GM19351 (cell line): Measurements from ENCODE around the gene TTC23L.
"Not testable (repeated sequence)": the region's sequence is repeated elsewhere in the genome, so short reads cannot be mapped to it uniquely, and the experiment has no call there.

Experiments used
- ATAC-seq: cut with Tn5 transposase; IDR thresholded peaks from one replicate; pipeline ENCODE4 v1.9.1; 2021; ENCODE audit warnings: mild to moderate bottlenecking, moderate library complexity; ENCODE audit not compliant: unreplicated experiment

The TTC23L gene, protein sequence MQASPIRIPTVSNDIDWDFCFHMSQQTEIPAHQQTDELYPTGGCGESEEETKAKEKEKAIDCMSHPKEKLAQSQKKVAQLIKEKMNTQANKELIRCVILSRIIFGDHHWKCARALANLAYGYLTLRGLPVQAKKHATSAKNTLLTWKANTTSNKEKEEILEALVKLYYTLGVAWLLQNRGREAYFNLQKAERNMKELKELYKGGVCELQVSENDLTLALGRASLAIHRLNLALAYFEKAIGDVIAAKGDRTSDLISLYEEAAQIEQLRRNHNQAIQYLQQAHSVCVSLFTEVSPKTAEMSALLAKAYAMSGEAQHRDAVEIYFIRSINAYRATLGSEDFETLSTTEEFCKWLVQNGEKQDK

DNA sequence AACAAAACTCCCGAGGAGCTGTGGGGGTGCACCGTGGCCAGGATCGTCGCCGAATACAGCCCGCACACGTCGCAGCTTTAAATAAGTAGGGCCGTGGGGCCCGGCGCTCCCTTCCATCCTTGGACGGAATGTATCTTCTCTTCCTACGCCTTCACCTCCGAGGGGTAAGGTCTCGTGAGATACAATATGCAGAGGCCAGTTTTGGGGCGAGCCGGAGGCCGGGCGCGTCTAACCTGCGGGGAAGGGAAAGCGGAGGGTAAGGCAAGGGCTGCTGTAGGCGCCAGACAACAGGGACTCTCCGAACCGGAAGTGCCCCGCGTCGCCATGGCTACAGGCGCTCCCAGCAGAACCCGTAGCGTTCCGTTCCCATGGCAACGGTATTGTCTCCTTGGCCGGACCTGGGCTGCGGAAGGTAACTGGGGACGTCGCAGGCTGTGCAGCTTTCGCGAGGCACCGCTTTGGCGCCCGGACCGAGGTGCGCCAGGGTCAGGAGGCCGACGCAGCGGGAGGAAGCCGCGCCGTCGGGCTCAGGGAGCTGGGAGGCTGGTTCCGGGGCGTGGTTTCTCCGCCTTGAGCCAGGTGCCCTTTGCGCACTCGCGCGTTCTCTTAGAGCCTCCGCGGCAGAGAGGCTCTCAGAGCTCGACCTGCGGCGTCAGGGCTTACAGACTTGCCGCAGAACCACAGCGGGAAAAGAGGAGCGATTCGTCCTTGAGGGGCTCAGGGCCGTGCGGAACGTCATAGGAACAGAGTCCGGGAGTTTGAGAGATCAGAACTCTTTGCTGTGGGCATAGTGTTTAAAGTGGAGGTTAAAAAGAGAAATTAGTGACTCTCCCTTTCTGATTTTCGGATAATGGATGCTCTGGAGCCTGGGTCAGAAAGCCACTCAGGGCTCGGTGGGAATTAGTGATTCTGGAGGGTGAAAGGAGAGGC lies at the start of gene TTC23L:
TSS of gene TTC23L (plus strand) at position 380 of the 930 bp plus-strand sequence. CDS start 1,508 bp downstream, outside the sequence.
- ATAC-seq, result peak; percentile 97

- ATAC-seq, result no peak
Observed at GRCh38 chr5:34789639-34790038, 49.3 kb upstream of the TTC23L start.

GRCh38 chr5:34790069-34790468 lies 48.9 kb upstream of the TTC23L start:
- no peak for ATAC-seq

DNA sequence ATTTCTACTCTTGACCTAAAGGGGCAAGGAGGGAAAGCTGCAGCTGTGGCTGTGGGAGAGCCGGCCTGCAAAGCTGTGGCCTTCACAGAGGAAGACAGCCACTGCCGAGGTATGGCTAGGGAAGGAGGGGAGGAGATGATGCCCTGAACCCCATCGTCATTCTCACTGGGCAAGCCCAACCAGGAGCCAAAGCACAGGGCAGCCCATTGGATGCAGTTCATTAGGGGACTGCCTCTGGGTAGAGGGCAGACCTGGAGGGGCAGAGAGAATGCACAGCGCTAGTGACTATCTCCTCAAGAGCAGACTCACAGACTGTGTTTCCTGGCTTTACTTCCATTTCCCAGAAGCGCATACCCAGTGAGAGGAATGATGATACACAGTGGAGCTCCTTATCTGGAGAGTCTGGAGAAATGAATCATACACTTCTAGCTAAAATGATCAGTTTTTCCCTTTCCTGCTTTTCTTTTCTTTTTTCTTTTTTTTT lies 47.2 kb upstream of the TTC23L start:
- no peak for ATAC-seq

GRCh38 chr5:34802834-34803563 lies 36.0 kb upstream of the TTC23L start:
- ATAC-seq, result no peak

DNA sequence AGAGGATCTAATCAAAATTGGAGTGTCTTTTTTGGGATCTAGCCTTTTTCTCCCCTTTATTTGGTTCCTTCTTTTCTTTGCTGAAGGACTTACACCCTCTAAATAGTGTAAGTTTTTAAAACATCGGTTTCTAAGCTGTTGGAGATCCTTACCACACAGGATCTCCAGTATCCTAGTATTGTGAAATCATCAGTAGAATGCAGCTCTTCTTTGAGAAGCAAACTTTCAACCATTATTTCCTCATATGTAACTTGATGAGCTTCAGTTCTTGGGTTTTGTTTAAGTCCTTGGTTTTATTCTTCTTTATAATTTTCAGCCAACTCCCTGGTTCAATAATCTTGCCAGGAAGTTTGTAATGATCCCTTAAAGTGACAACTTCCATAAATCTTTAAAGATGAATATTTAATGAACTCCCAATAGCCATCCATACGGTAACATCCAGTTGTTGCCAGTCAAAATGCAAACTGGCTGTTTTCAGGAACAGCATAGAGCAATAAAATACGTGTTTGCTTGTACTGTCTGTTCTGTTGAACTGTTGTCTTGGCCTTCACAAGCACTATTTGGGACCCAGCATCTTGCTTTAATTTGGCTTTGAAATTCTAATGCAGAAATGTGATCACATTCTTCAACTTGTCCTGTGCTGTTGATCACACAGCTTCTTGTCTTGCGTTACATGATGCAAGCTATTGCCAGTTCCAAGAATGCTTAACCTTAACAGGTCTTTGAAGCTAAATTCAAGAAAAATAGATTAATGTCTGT lies 34.8 kb upstream of the TTC23L start:
- no peak for ATAC-seq

GRCh38 chr5:34804913-34805312 lies 34.1 kb upstream of the TTC23L start:
- no peak for ATAC-seq

DNA sequence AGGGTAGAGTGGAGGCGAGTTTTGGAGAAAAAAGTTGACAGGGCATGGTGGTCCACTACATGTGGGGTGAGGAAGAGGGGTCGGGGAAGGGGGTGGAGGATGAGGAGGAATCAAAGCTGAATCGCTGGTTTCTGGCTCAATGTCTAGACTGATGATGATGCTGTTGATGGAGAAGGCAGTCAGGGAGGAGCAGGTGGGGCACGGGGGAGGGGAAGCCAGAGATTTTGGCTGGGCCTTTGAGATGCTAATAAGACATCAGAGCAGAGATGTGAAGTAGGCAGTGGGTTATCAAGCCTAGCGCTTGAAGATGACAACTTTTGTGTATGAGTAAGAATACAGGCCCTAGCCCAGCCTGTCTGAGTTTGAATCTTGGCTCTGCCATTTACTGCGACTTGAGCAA lies 32.4 kb upstream of the TTC23L start:
- ATAC-seq, result no peak

GRCh38 chr5:34811706-34812105 lies 27.3 kb upstream of the TTC23L start:
- no peak for ATAC-seq

- ATAC-seq, result no peak
Observed at GRCh38 chr5:34813509-34813908, 25.5 kb upstream of the TTC23L start.

DNA sequence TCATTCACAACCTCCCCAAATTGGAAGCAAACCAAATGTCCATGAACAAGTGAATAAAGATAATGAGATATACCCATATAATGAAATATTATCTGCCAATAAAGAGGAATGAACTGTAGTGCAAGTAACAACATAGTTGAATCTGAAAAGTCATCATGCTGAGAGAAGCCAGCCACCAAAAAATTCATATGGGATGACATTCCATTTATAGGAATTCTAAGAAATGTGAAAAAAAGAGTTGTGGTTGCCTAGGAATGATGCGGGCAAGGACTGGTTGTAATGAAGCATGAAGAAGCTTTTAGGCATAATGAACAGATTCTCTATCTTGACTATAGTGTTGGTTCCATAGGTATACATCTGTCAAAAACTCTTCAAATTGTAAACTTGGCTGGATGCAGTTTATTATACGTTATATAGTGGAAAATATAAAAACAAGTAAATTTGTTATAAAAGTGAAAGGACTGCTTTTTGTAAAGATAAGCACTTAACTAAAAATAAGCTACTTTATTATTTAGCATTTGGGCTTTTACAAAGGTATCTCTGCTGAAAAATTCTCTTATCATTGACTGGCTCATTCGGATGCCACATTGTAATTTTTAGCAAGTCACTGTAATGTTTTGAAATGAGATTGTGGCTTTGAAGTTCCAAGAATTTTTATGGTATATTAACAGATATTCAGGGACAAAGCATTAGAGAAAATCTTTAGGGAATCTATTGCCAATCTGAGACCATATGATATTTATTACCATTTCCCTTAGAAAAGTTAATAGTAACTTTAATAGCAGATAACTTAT lies 21.2 kb upstream of the TTC23L start:
- no peak for ATAC-seq

DNA sequence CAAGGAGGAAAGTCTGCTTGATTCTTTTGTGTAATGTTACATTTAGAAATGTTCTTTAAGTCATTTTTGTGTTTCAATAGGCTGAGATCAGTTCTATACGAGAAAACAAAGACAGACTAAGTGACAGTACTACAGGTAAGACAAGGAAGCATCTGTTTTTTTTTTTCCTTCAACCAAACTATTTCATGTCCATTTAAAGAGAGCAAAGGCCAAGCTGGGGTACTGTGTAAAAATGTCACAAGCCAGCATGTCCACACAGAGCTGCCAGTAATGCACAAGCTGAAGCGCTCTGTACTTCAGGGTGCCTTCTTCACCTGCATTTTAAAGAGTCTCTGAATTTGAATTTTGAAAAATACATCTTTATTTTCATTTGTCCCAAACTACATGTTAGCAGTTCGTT lies 20.2 kb upstream of the TTC23L start:
- ATAC-seq, result no peak

DNA sequence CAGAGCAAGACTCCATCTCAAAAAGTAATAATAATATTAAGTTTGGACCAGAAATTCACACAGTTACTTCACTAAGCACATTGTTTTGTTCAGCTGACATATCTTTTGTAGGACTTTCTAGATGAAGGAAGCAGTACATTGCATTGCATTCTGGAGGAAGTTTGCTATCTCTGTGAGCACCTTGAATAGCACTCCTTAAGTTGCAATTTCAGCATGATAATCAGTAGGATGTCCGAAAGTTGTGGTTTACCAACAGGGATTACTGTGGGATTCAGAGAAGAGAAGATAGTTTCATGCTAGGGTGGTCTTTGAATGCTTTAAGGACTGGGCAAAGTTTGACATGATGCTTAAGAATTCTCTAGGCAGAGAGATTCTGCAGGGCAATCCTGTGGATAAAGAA lies 18.4 kb upstream of the TTC23L start:
- no peak for ATAC-seq

- ATAC-seq, result no peak
Observed at GRCh38 chr5:34822956-34823715, 15.8 kb upstream of the TTC23L start.

DNA sequence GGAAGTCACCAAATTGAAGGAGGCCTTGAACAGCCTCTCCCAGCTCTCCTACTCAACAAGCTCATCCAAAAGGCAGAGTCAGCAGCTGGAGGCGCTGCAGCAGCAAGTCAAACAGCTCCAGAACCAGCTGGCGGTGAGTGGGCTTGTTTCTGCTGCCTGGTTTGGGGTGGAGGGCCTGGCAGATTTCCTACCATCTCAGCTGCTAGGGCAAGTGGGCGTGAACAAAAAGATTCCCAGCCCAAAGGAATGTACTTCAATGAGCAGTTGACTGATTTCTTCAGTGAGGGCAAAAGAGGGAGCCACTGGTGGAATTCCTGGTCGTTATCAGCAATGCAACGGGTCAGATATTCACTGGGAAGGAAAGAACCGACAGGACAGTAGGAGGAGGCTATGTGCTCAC lies 12.6 kb upstream of the TTC23L start:
- no peak for ATAC-seq

GRCh38 chr5:34827588-34828506 lies 11.1 kb upstream of the TTC23L start:
- ATAC-seq, result no peak

- ATAC-seq, result not testable (repeated sequence)
Observed at GRCh38 chr5:34830827-34831226, 8.1 kb upstream of the TTC23L start.

GRCh38 chr5:34831303-34831702 lies 7.7 kb upstream of the TTC23L start:
- ATAC-seq, result no peak
